Tibial nerve (tissue), 4 donors: ENCODE results near the gene KCNMA1.

Experiments used
- EP300 ChIP-seq, 2 donors: sonication (generic); formaldehyde crosslinking; IDR thresholded peaks; one replicate each; pipeline ENCODE4 v1.6.1; 2017; ENCODE audit warnings: antibody characterized with exemption in 2 of 2, mild to moderate bottlenecking in 1 of 2
- TF ChIP-seq, protein P1 (sequence below), 5 experiments: fragments of 200-600 bp in 3 of 5; fragments of 450-650 bp in 2 of 5; sonication (generic) in 3 of 5; IDR thresholded peaks; one replicate each; pipeline ENCODE4 v1.5.1; 2016 to 2019; ENCODE audit warnings: antibody characterized with exemption in 5 of 5, mild to moderate bottlenecking in 3 of 5, moderate library complexity in 2 of 5

DNA sequence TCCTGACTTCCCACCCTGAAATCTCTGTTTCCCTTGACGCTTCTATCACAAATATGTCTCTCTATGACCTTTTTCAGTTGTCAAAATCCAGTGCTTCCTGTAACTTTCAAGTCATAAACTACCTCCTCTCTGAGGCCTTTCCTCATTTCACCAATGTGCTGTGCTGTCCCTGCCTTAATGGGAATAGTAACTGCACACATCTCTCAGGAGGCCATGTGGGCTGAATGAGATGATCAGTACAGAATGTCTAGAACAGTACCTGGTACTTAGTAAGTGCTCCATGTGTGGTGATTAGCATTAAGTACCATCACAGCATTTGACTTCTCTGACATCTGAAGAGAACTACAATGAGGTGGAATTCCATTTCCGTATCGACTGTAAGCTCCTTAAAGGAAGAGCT, 588.5 kb downstream of the KCNMA1 start:
- TF ChIP-seq EP300 (IDR thresholded peaks at IDR 0.05): no peak
- TF ChIP-seq, protein P1, sequence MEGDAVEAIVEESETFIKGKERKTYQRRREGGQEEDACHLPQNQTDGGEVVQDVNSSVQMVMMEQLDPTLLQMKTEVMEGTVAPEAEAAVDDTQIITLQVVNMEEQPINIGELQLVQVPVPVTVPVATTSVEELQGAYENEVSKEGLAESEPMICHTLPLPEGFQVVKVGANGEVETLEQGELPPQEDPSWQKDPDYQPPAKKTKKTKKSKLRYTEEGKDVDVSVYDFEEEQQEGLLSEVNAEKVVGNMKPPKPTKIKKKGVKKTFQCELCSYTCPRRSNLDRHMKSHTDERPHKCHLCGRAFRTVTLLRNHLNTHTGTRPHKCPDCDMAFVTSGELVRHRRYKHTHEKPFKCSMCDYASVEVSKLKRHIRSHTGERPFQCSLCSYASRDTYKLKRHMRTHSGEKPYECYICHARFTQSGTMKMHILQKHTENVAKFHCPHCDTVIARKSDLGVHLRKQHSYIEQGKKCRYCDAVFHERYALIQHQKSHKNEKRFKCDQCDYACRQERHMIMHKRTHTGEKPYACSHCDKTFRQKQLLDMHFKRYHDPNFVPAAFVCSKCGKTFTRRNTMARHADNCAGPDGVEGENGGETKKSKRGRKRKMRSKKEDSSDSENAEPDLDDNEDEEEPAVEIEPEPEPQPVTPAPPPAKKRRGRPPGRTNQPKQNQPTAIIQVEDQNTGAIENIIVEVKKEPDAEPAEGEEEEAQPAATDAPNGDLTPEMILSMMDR (IDR thresholded peaks at IDR 0.05): no peak
